ENCODE data around the gene ROR1. TPM values are rescaled to one million over a fixed set of nuclear protein-coding genes. Genes with fewer than 3 reads are reported as not detected.

ROR1 gene
- total and polyA plus RNA-seq, 2 of the 13 experiments (the other 11 are each of a cell fraction or from before 2014, with no cell fraction given): 0.58 to 2.3 TPM

DNA sequence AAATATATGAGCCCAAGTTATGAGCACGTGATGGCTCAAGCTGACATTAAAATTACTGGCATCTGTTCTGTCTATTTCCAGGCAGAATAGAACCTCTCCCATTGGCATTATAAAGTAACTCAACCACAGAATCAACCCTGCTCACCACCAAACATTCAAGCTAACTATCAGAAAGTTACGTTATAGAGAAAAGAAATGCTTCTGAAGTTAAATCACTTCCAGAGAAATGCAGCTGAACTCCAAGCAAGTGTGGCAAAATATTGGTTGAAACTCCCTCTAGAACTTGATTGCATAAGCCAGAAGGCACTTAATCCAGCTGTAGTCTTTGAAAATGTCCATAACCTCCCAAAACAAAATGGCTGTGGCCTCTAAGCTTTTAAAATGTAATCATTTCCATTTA, 393.4 kb downstream of the ROR1 start:
- H3K27ac ChIP-seq (ENCODE audit: extremely low read length, insufficient read depth, low read length): no peak overlapping the region
- POLR2A ChIA-PET: no interaction called here
- no TSS peak for BruUV-seq (replicated peaks)
- H2AFZ ChIP-seq (ENCODE audit: low read length): no peak overlapping the region
- DNase-seq (ENCODE audit: low spot score) (no peak), ATAC-seq (no peak), FAIRE-seq (no peak)
- H3K4me2 ChIP-seq (ENCODE audit: low read depth, low read length): no peak overlapping the region
- no peaks in the 10 kb centered on the region for H3K27me3 ChIP-seq (ENCODE audit: control insufficient read depth in 1 of 2, insufficient read depth in 2 of 2, low read length in 2 of 2)
- in situ Hi-C loops (cut with HindIII; ENCODE audit: extremely low pct_ligation_motif_present, low pct_unique_long_range_greater_than_20kb) (no loop called here), intact Hi-C loops (cut with micrococcal nuclease; ENCODE audit: unreplicated experiment) (no loop called here)
- TF ChIP-seq STAT5B (CRISPR knock-in tag; IDR thresholded peaks at IDR 0.05): no peak
- TF ChIP-seq, protein P1, sequence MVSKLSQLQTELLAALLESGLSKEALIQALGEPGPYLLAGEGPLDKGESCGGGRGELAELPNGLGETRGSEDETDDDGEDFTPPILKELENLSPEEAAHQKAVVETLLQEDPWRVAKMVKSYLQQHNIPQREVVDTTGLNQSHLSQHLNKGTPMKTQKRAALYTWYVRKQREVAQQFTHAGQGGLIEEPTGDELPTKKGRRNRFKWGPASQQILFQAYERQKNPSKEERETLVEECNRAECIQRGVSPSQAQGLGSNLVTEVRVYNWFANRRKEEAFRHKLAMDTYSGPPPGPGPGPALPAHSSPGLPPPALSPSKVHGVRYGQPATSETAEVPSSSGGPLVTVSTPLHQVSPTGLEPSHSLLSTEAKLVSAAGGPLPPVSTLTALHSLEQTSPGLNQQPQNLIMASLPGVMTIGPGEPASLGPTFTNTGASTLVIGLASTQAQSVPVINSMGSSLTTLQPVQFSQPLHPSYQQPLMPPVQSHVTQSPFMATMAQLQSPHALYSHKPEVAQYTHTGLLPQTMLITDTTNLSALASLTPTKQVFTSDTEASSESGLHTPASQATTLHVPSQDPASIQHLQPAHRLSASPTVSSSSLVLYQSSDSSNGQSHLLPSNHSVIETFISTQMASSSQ (IDR thresholded peaks at IDR 0.05; ENCODE audit: low read depth): no peak
- TF ChIP-seq, protein P1 (CRISPR knock-in tag; IDR thresholded peaks at IDR 0.05; ENCODE audit: borderline replicate concordance): no peak
- TF ChIP-seq RELA (CRISPR knock-in tag; IDR thresholded peaks at IDR 0.05): no peak
- TF ChIP-seq, protein P2, sequence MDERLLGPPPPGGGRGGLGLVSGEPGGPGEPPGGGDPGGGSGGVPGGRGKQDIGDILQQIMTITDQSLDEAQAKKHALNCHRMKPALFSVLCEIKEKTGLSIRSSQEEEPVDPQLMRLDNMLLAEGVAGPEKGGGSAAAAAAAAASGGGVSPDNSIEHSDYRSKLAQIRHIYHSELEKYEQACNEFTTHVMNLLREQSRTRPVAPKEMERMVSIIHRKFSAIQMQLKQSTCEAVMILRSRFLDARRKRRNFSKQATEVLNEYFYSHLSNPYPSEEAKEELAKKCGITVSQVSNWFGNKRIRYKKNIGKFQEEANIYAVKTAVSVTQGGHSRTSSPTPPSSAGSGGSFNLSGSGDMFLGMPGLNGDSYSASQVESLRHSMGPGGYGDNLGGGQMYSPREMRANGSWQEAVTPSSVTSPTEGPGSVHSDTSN (CRISPR knock-in tag; IDR thresholded peaks at IDR 0.05): no peak
- no peak for TF ChIP-seq ZNF251 (CRISPR knock-in tag; IDR thresholded peaks at IDR 0.05)
- no peak for TF ChIP-seq ZBTB7B (CRISPR knock-in tag; IDR thresholded peaks at IDR 0.05)
- TF ChIP-seq PLRG1 (conservative IDR thresholded peaks at IDR 0.05): no peak
- no peak for TF ChIP-seq HMG20A (CRISPR knock-in tag; IDR thresholded peaks at IDR 0.05; ENCODE audit: borderline replicate concordance)
- TF ChIP-seq CHCHD3 (CRISPR knock-in tag; IDR thresholded peaks at IDR 0.05): no peak
- TF ChIP-seq, protein P3, sequence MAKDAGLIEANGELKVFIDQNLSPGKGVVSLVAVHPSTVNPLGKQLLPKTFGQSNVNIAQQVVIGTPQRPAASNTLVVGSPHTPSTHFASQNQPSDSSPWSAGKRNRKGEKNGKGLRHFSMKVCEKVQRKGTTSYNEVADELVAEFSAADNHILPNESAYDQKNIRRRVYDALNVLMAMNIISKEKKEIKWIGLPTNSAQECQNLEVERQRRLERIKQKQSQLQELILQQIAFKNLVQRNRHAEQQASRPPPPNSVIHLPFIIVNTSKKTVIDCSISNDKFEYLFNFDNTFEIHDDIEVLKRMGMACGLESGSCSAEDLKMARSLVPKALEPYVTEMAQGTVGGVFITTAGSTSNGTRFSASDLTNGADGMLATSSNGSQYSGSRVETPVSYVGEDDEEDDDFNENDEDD (CRISPR knock-in tag; IDR thresholded peaks at IDR 0.05; ENCODE audit: borderline replicate concordance): no peak
- no peak for TF ChIP-seq ZKSCAN5 (CRISPR knock-in tag; IDR thresholded peaks at IDR 0.05)
- CTCF ChIA-PET (ENCODE audit: low intra/inter-chr PET ratio, low total read pairs): no interaction called here
- no peaks in the 10 kb centered on the region for H3K9me3 ChIP-seq (ENCODE audit: low read length)
- WGBS (ENCODE audit: low lambda C conversion rate): 41% methylated on average over 2 of the region's 2 CpGs
- H4K20me1 ChIP-seq (ENCODE audit: insufficient read depth, low read length): no peaks in the 10 kb centered on the region
- no peaks in the 10 kb centered on the region for H3K36me3 ChIP-seq (replicated peaks in 1 of 2; ENCODE audit: control insufficient read depth in 1 of 2, insufficient read depth in 2 of 2, low read length in 2 of 2)
- no peaks in the 10 kb centered on the region for H3K4me1 ChIP-seq (ENCODE audit: insufficient read depth, low read length)
- no peak overlapping the region for H3K4me3 ChIP-seq (replicated peaks in 1 of 3; ENCODE audit: insufficient read depth in 1 of 3, low read depth in 2 of 3, low read length in 3 of 3)
- no peaks in the 10 kb centered on the region for H3K79me2 ChIP-seq (ENCODE audit: insufficient read depth, low read length)
- no peak overlapping the region for H3K9ac ChIP-seq (ENCODE audit: insufficient read depth, low read depth, low read length)

Data from HepG2 (cell line).